BJ (cell line): ENCODE data around the gene FPGS. TPM values are rescaled to one million over a fixed set of nuclear protein-coding genes. Genes with fewer than 3 reads are reported as not detected.
A peak's percentile ranks its signal among the peaks of the same experiment; 100 is the strongest.

Experiments used
- CTCF ChIA-PET: fragments of 350-600 bp; formaldehyde crosslinking; extraction: SDS; loops from one replicate; lab custom pipeline; 2021; ENCODE audit warnings: antibody characterized with exemption, inconsistent platforms; lab: Yijun Ruan, JAX
- POLR2A ChIA-PET: fragments of 300-600 bp; sonication (Branson Sonifier 250); formaldehyde crosslinking; extraction: SDS; loops from one replicate; lab custom pipeline; 2021; ENCODE audit warnings: antibody characterized with exemption; lab: Charles Lee
- DNase-seq: peaks from one replicate; pipeline ENCODE4 v3.0.0-alpha.2; 2011; ENCODE audit warnings: low read depth
- H3K27me3 ChIP-seq: 2 replicates; pipeline ENCODE4 v1.6.0; 2011; ENCODE audit warnings: low read length; ENCODE audit not compliant: control insufficient read depth, insufficient read depth
- H3K36me3 ChIP-seq: 2 replicates; pipeline ENCODE4 v1.5.1; 2011; ENCODE audit warnings: low read length; ENCODE audit not compliant: control insufficient read depth, insufficient read depth
- H3K4me3 ChIP-seq: 2 replicates; pipeline ENCODE4 v1.5.1; 2011; ENCODE audit warnings: low read depth, mild to moderate bottlenecking, control low read depth, low read length
- CTCF ChIP-seq: IDR thresholded peaks from 2 replicates; pipeline ENCODE4 v1.5.1; 2011; ENCODE audit warnings: low read depth, mild to moderate bottlenecking, control low read depth, inconsistent platforms, low read length, moderate library complexity; ENCODE audit not compliant: insufficient read depth
- polyA plus RNA-seq: library from polyadenylated mRNA; depleted of rRNA; stranded (reverse); fragments of >200 nt; gene quantifications from 2 replicates; pipeline ENCODE4 v1.2.3, GENCODE V29; 2011

Gene FPGS
- polyA plus RNA-seq, 1 experiment, result 61.9 TPM

- TF ChIP-seq CTCF, result no peak
- no peak overlapping the region for H3K4me3 ChIP-seq
- POLR2A ChIA-PET, result no interaction called here
- H3K27me3 ChIP-seq, result peaks cover 11% of the 10 kb centered on the region
- DNase-seq, result no peak
- H3K36me3 ChIP-seq, result no peaks in the 10 kb centered on the region
- CTCF ChIA-PET, result interaction anchor here (2.2 kb wide), 1 partner anchor 27 kb away, joined by 6 read pairs; the partner anchor contains the start of gene TOR2A
These were observed 41.2 kb upstream of the FPGS start for GRCh38 chr9:127761491-127761956.

- DNase-seq, result no peak
- CTCF ChIA-PET, result interaction anchor here (0.6 to 2.2 kb wide), 3 partner anchors 16 to 108 kb away, joined by 3 to 6 read pairs (median 3); partner anchors contain the start of gene TOR2A
- no peak overlapping the region for H3K4me3 ChIP-seq
- POLR2A ChIA-PET, result no interaction called here
- TF ChIP-seq CTCF, result no peak
- peaks cover 11% of the 10 kb centered on the region for H3K27me3 ChIP-seq
- H3K36me3 ChIP-seq, result no peaks in the 10 kb centered on the region
These were observed 40.5 kb upstream of the FPGS start for GRCh38 chr9:127762111-127762676.

- ChIA-PET CTCF (interaction anchor here (0.8 to 1.3 kb wide), 5 partner anchors 14 to 157 kb away, joined by 3 to 5 read pairs (median 3); partner anchors contain the start of gene TOR2A), POLR2A (no interaction called here)
- Histone ChIP-seq H3K4me3 (no peak overlapping the region), H3K36me3 (no peaks in the 10 kb centered on the region), H3K27me3 (peaks cover 12% of the 10 kb centered on the region)
- DNase-seq, result no peak
- peak; percentile 24; the same call in 1 of the 2 replicates for TF ChIP-seq CTCF
These were observed 38.7 kb upstream of the FPGS start for GRCh38 chr9:127763918-127764384.

GRCh38 chr9:127765418-127765817 is 37.3 kb upstream of the FPGS start:
- H3K36me3 ChIP-seq, result no peaks in the 10 kb centered on the region
- H3K4me3 ChIP-seq, result no peak overlapping the region
- TF ChIP-seq CTCF, result no peak
- no peak for DNase-seq
- POLR2A ChIA-PET, result no interaction called here
- peaks cover 10% of the 10 kb centered on the region for H3K27me3 ChIP-seq
- CTCF ChIA-PET, result interaction anchor here (0.8 to 2.5 kb wide), 4 partner anchors 14 to 104 kb away, joined by 5 read pairs; partner anchors contain the start of genes SH2D3C and TOR2A

DNA sequence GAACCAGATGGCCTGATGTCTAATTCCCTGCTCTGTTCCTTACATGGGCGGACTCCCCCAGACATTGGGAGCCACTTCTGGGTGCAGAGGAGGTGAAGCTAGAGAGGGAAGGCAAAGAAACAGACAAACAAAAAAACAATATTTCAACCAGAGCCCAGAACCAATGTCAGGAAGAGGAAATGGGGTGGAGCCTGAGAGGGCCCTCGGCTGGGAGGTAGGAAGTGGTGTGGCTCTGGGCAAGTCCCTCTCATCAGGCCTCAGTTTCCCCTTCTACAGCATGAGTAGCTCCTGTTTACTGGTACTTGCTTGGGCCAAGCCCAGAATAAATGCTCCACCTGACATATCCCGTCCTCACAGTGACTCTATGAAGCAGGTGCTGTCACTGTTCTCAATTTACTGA is 35.3 kb upstream of the FPGS start:
- no peak for TF ChIP-seq CTCF
- no peak for DNase-seq
- Histone ChIP-seq H3K4me3 (no peak overlapping the region), H3K27me3 (peaks cover 6% of the 10 kb centered on the region), H3K36me3 (no peaks in the 10 kb centered on the region)
- POLR2A ChIA-PET, result no interaction called here
- CTCF ChIA-PET, result interaction anchor here (1.3 to 2.5 kb wide), 5 partner anchors 8 to 33 kb away, joined by 3 to 9 read pairs (median 5); partner anchors contain the start of genes CDK9, SH2D3C and TOR2A
